Measurements from ENCODE around the gene FHIT. TPM values are rescaled to one million over a fixed set of nuclear protein-coding genes. Genes with fewer than 3 reads are reported as not detected.

FHIT gene
- total and polyA plus RNA-seq, 7 donors = 0.98 to 10.4 (median 4.0) TPM

- intact Hi-C loops (cut with DNase I) = no loop called here
- 59 to 73% (median 67%) methylated on average over 3 of the region's 3 CpGs for WGBS, 3 donors
- TF ChIP-seq, protein P1, sequence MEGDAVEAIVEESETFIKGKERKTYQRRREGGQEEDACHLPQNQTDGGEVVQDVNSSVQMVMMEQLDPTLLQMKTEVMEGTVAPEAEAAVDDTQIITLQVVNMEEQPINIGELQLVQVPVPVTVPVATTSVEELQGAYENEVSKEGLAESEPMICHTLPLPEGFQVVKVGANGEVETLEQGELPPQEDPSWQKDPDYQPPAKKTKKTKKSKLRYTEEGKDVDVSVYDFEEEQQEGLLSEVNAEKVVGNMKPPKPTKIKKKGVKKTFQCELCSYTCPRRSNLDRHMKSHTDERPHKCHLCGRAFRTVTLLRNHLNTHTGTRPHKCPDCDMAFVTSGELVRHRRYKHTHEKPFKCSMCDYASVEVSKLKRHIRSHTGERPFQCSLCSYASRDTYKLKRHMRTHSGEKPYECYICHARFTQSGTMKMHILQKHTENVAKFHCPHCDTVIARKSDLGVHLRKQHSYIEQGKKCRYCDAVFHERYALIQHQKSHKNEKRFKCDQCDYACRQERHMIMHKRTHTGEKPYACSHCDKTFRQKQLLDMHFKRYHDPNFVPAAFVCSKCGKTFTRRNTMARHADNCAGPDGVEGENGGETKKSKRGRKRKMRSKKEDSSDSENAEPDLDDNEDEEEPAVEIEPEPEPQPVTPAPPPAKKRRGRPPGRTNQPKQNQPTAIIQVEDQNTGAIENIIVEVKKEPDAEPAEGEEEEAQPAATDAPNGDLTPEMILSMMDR (IDR thresholded peaks at IDR 0.05) = no peak
Observed at GRCh38 chr3:60240492-60240891, 1010.8 kb downstream of the FHIT start.

DNA sequence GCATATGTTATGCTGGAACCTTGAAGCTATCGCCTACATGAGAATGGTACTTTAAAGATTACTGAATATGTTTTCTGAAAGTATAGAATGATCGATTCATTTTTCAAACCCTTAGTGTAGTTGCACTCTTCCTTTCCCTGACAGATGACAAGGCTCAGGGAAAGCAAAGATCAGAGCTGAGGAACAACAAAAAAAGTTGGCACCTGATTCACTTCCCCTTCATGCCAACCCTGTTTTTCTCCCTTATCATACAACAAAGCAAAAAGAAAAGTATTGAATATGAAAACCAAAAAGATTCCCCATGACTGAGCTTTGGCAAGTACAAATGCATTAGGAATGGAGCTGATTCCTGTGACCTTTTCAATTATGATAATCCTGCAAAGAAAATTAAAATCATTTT, 1012.7 kb downstream of the FHIT start:
- no peaks in the 10 kb centered on the region for H3K4me1 ChIP-seq

More at GRCh38 chr3:60240492-60240891, 1010.8 kb downstream of the FHIT start:
- no peak overlapping the region for H3K4me3 ChIP-seq
- DNase-seq (no peak), ATAC-seq (no peak)
- H3K27me3 ChIP-seq (ENCODE audit: insufficient read depth in 3 of 3, low read length in 2 of 3) = no peaks in the 10 kb centered on the region
- H3K36me3 ChIP-seq (ENCODE audit: insufficient read depth in 1 of 2, low read depth in 1 of 2) = no peaks in the 10 kb centered on the region
- no peaks in the 10 kb centered on the region for H3K4me1 ChIP-seq
- H3K9me3 ChIP-seq = no peaks in the 10 kb centered on the region
- no peak overlapping the region for H3K27ac ChIP-seq

DNA sequence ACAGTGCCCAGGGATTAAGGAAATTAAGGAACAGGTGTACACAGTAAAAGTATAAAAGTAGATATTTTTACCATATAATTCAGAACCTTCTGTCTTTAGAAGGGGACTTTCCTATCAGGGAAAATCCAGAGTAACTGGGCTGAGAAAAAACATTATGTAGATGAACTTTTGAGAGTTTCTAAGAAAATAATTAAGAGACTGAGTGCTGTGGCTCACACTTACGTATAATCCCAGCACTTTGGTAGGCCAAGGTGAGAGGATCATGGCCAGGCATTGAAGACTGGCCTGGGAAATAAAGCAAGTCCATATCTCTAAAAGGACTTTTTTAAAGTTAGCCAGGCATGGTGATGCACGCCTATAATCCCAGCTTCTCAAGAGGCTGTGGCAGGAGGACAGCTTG, 1021.8 kb downstream of the FHIT start:
- Histone ChIP-seq H3K4me1 (no peaks in the 10 kb centered on the region), H3K27ac (no peak overlapping the region), H3K4me3 (no peak overlapping the region), H3K9me3 (no peaks in the 10 kb centered on the region), H3K36me3 (ENCODE audit: insufficient read depth in 1 of 2, low read depth in 1 of 2) (no peaks in the 10 kb centered on the region), H3K27me3 (ENCODE audit: insufficient read depth in 3 of 3, low read length in 2 of 3) (no peaks in the 10 kb centered on the region)
- intact Hi-C loops (cut with DNase I) = no loop called here
- ATAC-seq = no peak
- 94 to 98% (median 96%) methylated on average over 2 of the region's 2 CpGs for WGBS, 3 donors
- TF ChIP-seq, protein P1 (IDR thresholded peaks at IDR 0.05) = no peak
- no peak for DNase-seq

More for the DNA sequence above, 1012.7 kb downstream of the FHIT start:
- H3K9me3 ChIP-seq = no peaks in the 10 kb centered on the region
- H3K36me3 ChIP-seq (ENCODE audit: insufficient read depth in 1 of 2, low read depth in 1 of 2) = no peaks in the 10 kb centered on the region
- 44 to 63% (median 53%) methylated on average over 2 of the region's 2 CpGs for WGBS, 3 donors
- TF ChIP-seq, protein P1 (IDR thresholded peaks at IDR 0.05) = no peak
- H3K27me3 ChIP-seq (ENCODE audit: insufficient read depth in 3 of 3, low read length in 2 of 3) = no peaks in the 10 kb centered on the region
- no peak overlapping the region for H3K4me3 ChIP-seq
- DNase-seq = no peak
- no peak for ATAC-seq
- no peak overlapping the region for H3K27ac ChIP-seq
- intact Hi-C loops (cut with DNase I) = no loop called here

DNA sequence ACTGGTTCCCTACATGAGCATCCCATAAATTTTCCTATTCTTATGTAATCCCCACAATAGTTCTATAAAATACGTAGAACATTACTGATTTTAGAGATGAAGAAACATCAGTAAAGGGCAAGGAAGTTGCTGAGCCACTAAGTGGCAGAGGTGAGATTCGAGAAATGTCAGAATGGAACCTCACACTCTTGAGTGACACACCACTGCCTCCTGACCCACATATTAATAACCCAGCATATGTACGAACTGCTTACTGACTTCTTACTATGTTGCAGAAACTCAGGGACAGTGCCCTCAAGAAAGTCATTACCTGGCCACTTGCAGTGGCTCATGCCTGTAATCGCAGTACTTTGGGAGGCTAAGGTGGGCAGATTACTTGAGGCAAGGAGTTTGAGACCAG, 1022.4 kb downstream of the FHIT start:
- Histone ChIP-seq H3K27me3 (ENCODE audit: insufficient read depth in 3 of 3, low read length in 2 of 3) (no peaks in the 10 kb centered on the region), H3K4me3 (no peak overlapping the region), H3K4me1 (no peaks in the 10 kb centered on the region), H3K36me3 (ENCODE audit: insufficient read depth in 1 of 2, low read depth in 1 of 2) (no peaks in the 10 kb centered on the region), H3K9me3 (no peaks in the 10 kb centered on the region), H3K27ac (no peak overlapping the region)
- TF ChIP-seq, protein P1 (IDR thresholded peaks at IDR 0.05) = no peak
- no peak for ATAC-seq
- intact Hi-C loops (cut with DNase I) = no loop called here
- 83 to 87% (median 85%) methylated on average over 4 of the region's 4 CpGs for WGBS, 3 donors
- DNase-seq = no peak

- TF ChIP-seq, protein P1 (IDR thresholded peaks at IDR 0.05) = no peak
- ATAC-seq (no peak), DNase-seq (no peak)
- no peaks in the 10 kb centered on the region for H3K4me1 ChIP-seq
- 32 to 43% (median 40%) methylated on average over 2 of the region's 2 CpGs for WGBS, 3 donors
- H3K36me3 ChIP-seq (ENCODE audit: insufficient read depth in 1 of 2, low read depth in 1 of 2) = no peaks in the 10 kb centered on the region
- no peak overlapping the region for H3K4me3 ChIP-seq
- H3K9me3 ChIP-seq = no peaks in the 10 kb centered on the region
- intact Hi-C loops (cut with DNase I) = no loop called here
- H3K27me3 ChIP-seq (ENCODE audit: insufficient read depth in 3 of 3, low read length in 2 of 3) = no peaks in the 10 kb centered on the region
- no peak overlapping the region for H3K27ac ChIP-seq
Observed at GRCh38 chr3:60226912-60227311, 1024.3 kb downstream of the FHIT start.

Measured in psoas muscle (tissue), 8 donors.